Right lobe of liver (tissue), 6 donors: Measurements from ENCODE around the gene HTR7. TPM values are rescaled to one million over a fixed set of nuclear protein-coding genes. Genes with fewer than 3 reads are reported as not detected.

ENCODE experiments used
- ATAC-seq, 4 donors: fragments of 200-7000 bp; cut with Tn5 transposase; one replicate each; pipeline ENCODE4 v1.9.1; 2020; ENCODE audit warnings: mild to moderate bottlenecking in 4 of 4, moderate library complexity in 4 of 4
- DNase-seq, 3 donors: peaks; one replicate each; pipeline ENCODE4 v3.0.0-alpha.2; 2020
- H3K27ac ChIP-seq, 3 donors: fragments of 200-600 bp; one replicate each; pipeline ENCODE4 v1.8.0; 2022
- H3K27me3 ChIP-seq, 2 donors: fragments of 200-600 bp; one replicate each; pipeline ENCODE4 v1.8.0; 2022
- H3K36me3 ChIP-seq, 4 donors: fragments of 200-600 bp; sonication (generic) in 1 of 4; one replicate each; pipeline versions ENCODE4 v1.5.1 to v1.8.0; 2017 to 2022; ENCODE audit warnings: control low read depth in 1 of 4
- H3K4me1 ChIP-seq, 4 donors: fragments of 200-600 bp; sonication (generic) in 1 of 4; one replicate each; pipeline versions ENCODE4 v1.5.1 to v1.8.0; 2017 to 2022; ENCODE audit warnings: control low read depth in 1 of 4
- H3K4me3 ChIP-seq, 3 donors: fragments of 200-600 bp; one replicate each; pipeline ENCODE4 v1.8.0; 2022
- H3K9me3 ChIP-seq, 4 donors: fragments of 200-600 bp; sonication (generic) in 1 of 4; one replicate each; pipeline versions ENCODE4 v1.5.1 to v1.8.0; 2017 to 2022; ENCODE audit warnings: control low read depth in 1 of 4
- POLR2A ChIP-seq: fragments of 450-650 bp; IDR thresholded peaks from one replicate; pipeline ENCODE4 v1.6.1; 2017; ENCODE audit warnings: antibody characterized with exemption, mild to moderate bottlenecking
- WGBS: methylation state at CpG from one replicate; pipeline ENCODE4 v1.1.6; 2018; ENCODE audit warnings: low coverage, low lambda C conversion rate; ENCODE audit not compliant: insufficient coverage; ENCODE audit errors: missing lambda C conversion rate; 5-methylcytosine and 5-hydroxymethylcytosine counted together
- intact Hi-C, 2 donors: fragments of 100-400 bp; cut with DNase I; formaldehyde crosslinking; loops; one replicate each; pipeline versions ENCODE4 v1.11.2 to v1.14.1; 2022
- total RNA-seq, 6 experiments: library from RNA; depleted of rRNA in 2 of 6; stranded (reverse); fragments of >200 nt in 2 of 6; fragmentation: NEBNext Ultra II Directional in 3 of 6; extraction: Animal tissue kit (Norgen Biotek cat#: 25700) in 3 of 6; gene quantifications; one replicate each; pipeline versions ENCODE4 v1.1.0 to v1.2.4, GENCODE V29; 2016 to 2023
- TF ChIP-seq, protein P1 (sequence below), 4 donors: fragments of 200-600 bp in 3 of 4; fragments of 450-650 bp in 1 of 4; IDR thresholded peaks; one replicate each; pipeline versions ENCODE4 v1.5.1 to v1.8.0; 2016 to 2022; ENCODE audit warnings: antibody characterized with exemption in 4 of 4, mild to moderate bottlenecking in 2 of 4
- donor health status: DM: no; HTN: yes; CAD: no.
- donor health status: DM: no; HTN: no; CAD: no.
- donor health status: DM: no; HTN: no; CAD: no.
- donor health status: DM: no; HTN: yes; CAD: no.
- donor health status: DM: no; HTN: yes; CAD: no.

The HTR7 gene
- total RNA-seq, 6 experiments from 2014 or later: 0.07 to 0.43 (median 0.19) TPM; not detected in 1

DNA sequence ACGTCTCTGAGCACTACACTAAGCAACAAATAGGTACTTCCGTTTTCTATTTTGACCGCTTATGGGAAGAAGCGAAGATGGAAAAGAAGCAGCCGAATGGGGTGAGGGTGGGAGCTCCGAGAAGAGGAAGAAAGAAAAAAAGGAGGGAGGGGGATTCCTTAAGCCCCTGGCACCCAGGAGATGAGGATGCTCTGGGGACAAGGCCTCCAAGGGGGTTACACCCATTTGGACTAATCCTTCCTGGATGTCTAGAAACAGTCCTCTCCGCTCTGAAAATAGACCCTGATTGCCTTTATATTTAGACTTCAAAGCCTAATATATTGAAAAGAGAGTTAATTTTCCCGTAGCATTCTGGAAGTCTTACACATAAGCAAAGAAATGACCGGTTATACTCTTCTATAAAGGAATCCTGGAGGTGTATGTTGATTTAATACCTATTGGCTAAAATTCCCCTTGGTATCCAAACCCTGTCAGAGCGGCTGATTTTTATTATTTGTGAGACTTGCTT lies 676 bp upstream of the HTR7 start:
- no peak for TF ChIP-seq POLR2A
- TF ChIP-seq, protein P1, sequence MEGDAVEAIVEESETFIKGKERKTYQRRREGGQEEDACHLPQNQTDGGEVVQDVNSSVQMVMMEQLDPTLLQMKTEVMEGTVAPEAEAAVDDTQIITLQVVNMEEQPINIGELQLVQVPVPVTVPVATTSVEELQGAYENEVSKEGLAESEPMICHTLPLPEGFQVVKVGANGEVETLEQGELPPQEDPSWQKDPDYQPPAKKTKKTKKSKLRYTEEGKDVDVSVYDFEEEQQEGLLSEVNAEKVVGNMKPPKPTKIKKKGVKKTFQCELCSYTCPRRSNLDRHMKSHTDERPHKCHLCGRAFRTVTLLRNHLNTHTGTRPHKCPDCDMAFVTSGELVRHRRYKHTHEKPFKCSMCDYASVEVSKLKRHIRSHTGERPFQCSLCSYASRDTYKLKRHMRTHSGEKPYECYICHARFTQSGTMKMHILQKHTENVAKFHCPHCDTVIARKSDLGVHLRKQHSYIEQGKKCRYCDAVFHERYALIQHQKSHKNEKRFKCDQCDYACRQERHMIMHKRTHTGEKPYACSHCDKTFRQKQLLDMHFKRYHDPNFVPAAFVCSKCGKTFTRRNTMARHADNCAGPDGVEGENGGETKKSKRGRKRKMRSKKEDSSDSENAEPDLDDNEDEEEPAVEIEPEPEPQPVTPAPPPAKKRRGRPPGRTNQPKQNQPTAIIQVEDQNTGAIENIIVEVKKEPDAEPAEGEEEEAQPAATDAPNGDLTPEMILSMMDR (IDR thresholded peaks at IDR 0.05): no peak
- Histone ChIP-seq H3K27me3 (peaks cover 0 to 29% of the 10 kb centered on the region in 2 donors), H3K27ac (no peak overlapping the region), H3K9me3 (no peaks in the 10 kb centered on the region), H3K4me3 (peak overlapping the region; percentile 51 to 59 (median 55)), H3K36me3 (no peaks in the 10 kb centered on the region), H3K4me1 (peaks cover 0 to 6% (median 0%) of the 10 kb centered on the region in 4 donors)
- no peak for ATAC-seq
- intact Hi-C loops: no loop called here
- 42% methylated on average over 10 of the region's 10 CpGs for WGBS
- no peak for DNase-seq

DNA sequence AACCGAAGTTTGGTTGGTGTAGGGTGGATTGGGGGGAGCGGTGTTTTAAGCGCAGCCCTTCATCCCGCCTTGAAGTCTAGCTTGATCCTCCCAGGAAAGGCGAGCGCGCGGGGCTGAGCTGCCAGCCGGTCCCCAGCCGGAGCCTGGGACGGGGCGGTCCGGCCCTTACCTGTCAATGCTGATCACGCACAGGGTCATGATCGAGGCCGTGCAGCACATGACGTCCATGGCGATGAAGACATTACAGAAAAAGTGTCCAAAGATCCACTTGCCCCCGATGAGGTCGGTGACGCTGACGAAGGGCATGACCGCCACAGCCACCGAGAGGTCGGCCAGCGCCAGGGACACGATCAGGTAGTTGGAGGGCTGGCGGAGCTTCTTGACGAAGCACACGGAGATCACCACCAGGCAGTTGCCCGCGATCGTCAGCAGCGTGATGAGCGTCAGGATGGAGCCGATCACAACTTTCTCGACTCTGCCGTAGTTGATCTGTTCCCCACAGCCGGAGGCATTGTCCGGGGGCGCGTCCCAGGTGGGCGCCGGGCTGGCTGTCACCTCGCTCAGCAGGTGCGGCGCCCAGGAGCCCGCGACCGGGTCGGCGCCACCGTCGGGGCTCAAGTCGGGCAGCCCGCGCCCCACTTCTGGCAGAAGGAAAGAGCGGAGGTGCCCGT lies 740 bp downstream of the HTR7 start:
- Histone ChIP-seq H3K27ac (no peak overlapping the region), H3K27me3 (peaks cover 0 to 29% of the 10 kb centered on the region in 2 donors), H3K4me3 (peak overlapping the region; percentile 51 to 59 (median 55)), H3K9me3 (no peaks in the 10 kb centered on the region), H3K4me1 (peaks cover 0 to 6% (median 0%) of the 10 kb centered on the region in 4 donors), H3K36me3 (no peaks in the 10 kb centered on the region)
- DNase-seq: peak in 2 of 3 donors; percentile 26 to 52
- 13% methylated on average over 3 of the region's 59 CpGs for WGBS
- no peak for ATAC-seq
- intact Hi-C loops: no loop called here
- TF ChIP-seq POLR2A: no peak
- TF ChIP-seq, protein P1 (IDR thresholded peaks at IDR 0.05): no peak

DNA sequence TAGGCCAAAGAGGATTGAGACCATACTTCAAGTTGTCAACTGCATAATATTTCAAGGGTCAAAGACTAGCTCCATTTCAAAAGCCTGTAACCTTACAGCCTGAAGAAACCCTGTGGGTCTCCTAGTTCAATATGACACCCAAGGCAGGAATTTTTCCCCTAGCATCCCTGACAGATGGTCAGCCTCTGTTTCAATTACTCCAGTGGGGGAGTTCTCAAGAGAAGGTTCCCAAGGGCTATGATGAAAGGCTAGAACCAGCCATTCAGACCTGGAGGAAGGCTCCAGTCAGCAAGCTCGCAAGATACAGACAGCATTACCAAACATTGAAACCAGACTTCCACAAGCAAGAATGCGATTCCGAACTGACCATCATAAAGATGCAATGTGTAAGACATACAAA lies 1.6 kb downstream of the HTR7 start:
- DNase-seq: no peak
- intact Hi-C loops: no loop called here
- H3K36me3 ChIP-seq: no peaks in the 10 kb centered on the region
- no peak for TF ChIP-seq POLR2A
- TF ChIP-seq, protein P1 (IDR thresholded peaks at IDR 0.05): no peak
- peaks cover 0 to 29% of the 10 kb centered on the region in 2 donors for H3K27me3 ChIP-seq
- no peak overlapping the region for H3K27ac ChIP-seq
- no peak overlapping the region for H3K4me3 ChIP-seq
- peaks cover 0 to 6% (median 0%) of the 10 kb centered on the region in 4 donors for H3K4me1 ChIP-seq
- ATAC-seq: no peak
- 60% methylated on average over 1 of the region's 3 CpGs for WGBS
- H3K9me3 ChIP-seq: no peaks in the 10 kb centered on the region

DNA sequence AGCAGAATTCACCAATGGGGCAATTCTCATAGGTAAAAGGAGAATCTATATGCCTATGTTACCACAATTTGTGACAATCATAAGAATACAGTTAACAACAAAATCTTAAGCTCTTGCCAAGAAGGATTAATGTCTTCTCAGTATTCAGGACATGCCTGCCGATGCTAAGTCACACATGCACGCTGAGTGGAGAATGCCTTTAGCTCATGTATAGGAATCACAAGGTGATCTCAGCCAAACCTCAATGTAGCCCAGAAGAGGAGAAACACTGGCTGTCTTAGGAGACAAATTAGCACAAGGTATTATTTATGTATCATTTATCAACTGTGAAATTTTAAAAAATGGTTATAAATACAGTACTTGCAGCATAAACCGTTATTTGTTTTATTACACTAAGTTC lies 2.7 kb downstream of the HTR7 start:
- ATAC-seq: no peak
- 64% methylated on average over 3 of the region's 3 CpGs for WGBS

More for the DNA sequence above, 2.7 kb downstream of the HTR7 start:
- H3K4me1 ChIP-seq: peaks cover 0 to 6% (median 0%) of the 10 kb centered on the region in 4 donors
- no peak for TF ChIP-seq POLR2A
- TF ChIP-seq, protein P1 (IDR thresholded peaks at IDR 0.05): no peak
- no peaks in the 10 kb centered on the region for H3K36me3 ChIP-seq
- H3K9me3 ChIP-seq: no peaks in the 10 kb centered on the region
- no peak for DNase-seq
- H3K27ac ChIP-seq: no peak overlapping the region
- no peak overlapping the region for H3K4me3 ChIP-seq
- peaks cover 0 to 29% of the 10 kb centered on the region in 2 donors for H3K27me3 ChIP-seq
- intact Hi-C loops: no loop called here
